Heart left ventricle (tissue), 16 donors: Measurements from ENCODE around the gene MT1A. TPM values are rescaled to one million over a fixed set of nuclear protein-coding genes. Genes with fewer than 3 reads are reported as not detected.

Source experiments
- ATAC-seq, 4 donors: fragments of 200-7000 bp; cut with Tn5 transposase; one replicate each; pipeline ENCODE4 v1.9.1; 2020 to 2022; ENCODE audit warnings: moderate library complexity in 4 of 4, mild to moderate bottlenecking in 3 of 4, moderate number of reproducible peaks in 1 of 4
- DNase-seq, 5 donors: peaks; one replicate each; pipeline ENCODE4 v3.0.0-alpha.2; 2020
- H3K27ac ChIP-seq, 12 donors: fragments of 200-600 bp; sonication (generic) in 4 of 12; one replicate each; pipeline versions ENCODE4 v1.5.0 to v1.8.0; 2016 to 2022; ENCODE audit warnings: mild to moderate bottlenecking in 2 of 12
- H3K27me3 ChIP-seq, 9 donors: fragments of 200-600 bp; sonication (generic) in 2 of 9; one replicate each; pipeline versions ENCODE4 v1.5.1 to v1.8.0; 2016 to 2022; ENCODE audit warnings: mild to moderate bottlenecking in 3 of 9
- H3K36me3 ChIP-seq, 9 donors: fragments of 200-600 bp; sonication (generic) in 2 of 9; one replicate each; pipeline versions ENCODE4 v1.5.0 to v1.8.0; 2018 to 2022; ENCODE audit warnings: mild to moderate bottlenecking in 2 of 9
- H3K4me1 ChIP-seq, 12 donors: fragments of 200-600 bp; sonication (generic) in 4 of 12; one replicate each; pipeline versions ENCODE4 v1.5.0 to v1.8.0; 2016 to 2022; ENCODE audit warnings: mild to moderate bottlenecking in 3 of 12
- H3K4me3 ChIP-seq, 12 donors: fragments of 200-600 bp; sonication (generic) in 4 of 12; one replicate each; pipeline versions ENCODE4 v1.5.0 to v1.8.0; 2017 to 2022; ENCODE audit warnings: mild to moderate bottlenecking in 9 of 12, moderate library complexity in 4 of 12
- H3K9me3 ChIP-seq, 12 donors: fragments of 200-600 bp; sonication (generic) in 4 of 12; one replicate each; pipeline versions ENCODE4 v1.5.0 to v1.8.0; 2016 to 2022; ENCODE audit warnings: mild to moderate bottlenecking in 1 of 12
- POLR2A ChIP-seq, 2 donors: fragments of 450-650 bp; IDR thresholded peaks; one replicate each; pipeline ENCODE4 v1.6.1; 2017; ENCODE audit warnings: antibody characterized with exemption in 2 of 2, mild to moderate bottlenecking in 2 of 2, moderate library complexity in 2 of 2
- WGBS, 4 donors: extraction: QIAGEN DNeasy Blood & Tissue Kit in 2 of 4; methylation state at CpG; one replicate each; pipeline versions ENCODE4 v1.1.5 to v1.1.7; 2013 to 2018; 5-methylcytosine and 5-hydroxymethylcytosine counted together
- intact Hi-C, 10 donors: fragments of 100-400 bp; cut with DNase I; formaldehyde crosslinking; loops; one replicate each; pipeline versions ENCODE4 v1.11.1 to v1.14.2; 2022
- polyA plus RNA-seq, 2 donors: library from polyadenylated mRNA; stranded (reverse); fragments of 200-250 nt; gene quantifications; one replicate each; pipeline ENCODE4 v1.2.3, GENCODE V29; 2013
- total RNA-seq, 9 donors: library from RNA; depleted of rRNA in 2 of 9; stranded (reverse); fragments of >200 nt in 2 of 9; fragmentation: NEBNext Ultra II Directional in 3 of 9; extraction: Animal tissue kit (Norgen Biotek cat#: 25700) in 3 of 9; gene quantifications; one replicate each; pipeline versions ENCODE4 v1.1.0 to v1.2.4, GENCODE V29; 2016 to 2023
- TF ChIP-seq, protein P1 (sequence below), 12 donors: fragments of 200-600 bp; sonication (generic) in 4 of 12; IDR thresholded peaks; one replicate each; pipeline versions ENCODE4 v1.5.0 to v1.8.0; 2018 to 2022; ENCODE audit warnings: antibody characterized with exemption in 12 of 12, mild to moderate bottlenecking in 5 of 12
- donor health status: ischemic (EF 13 %, LVEDD 7.1; RV severe dilation, severe dysfunction).
- donor health status: healthy with polysubstance abuse.
- donor health status: DM: no; HTN: yes; CAD: no.
- donor health status: DM: no; HTN: no; CAD: no.
- donor health status: ischemic (EF 25% LVEDD 6.9; RV normal size, moderate dysfunction).
- donor health status: ischemic (EF 25% LVEDD 5.7; RV mildly dilated, moderate dysfunction).
- donor health status: healthy.
- donor health status: DM: yes; HTN: yes; CAD: no.
- donor health status: ischemic (EF 35%, LVEDD 5.7; RV mildly dilated, moderate dysfunction).
- donor health status: nonischemic (EF 11% LVEDD 7.7; RV severe dilation, severe dysfunction).
- donor health status: DM: yes; HTN: yes; CAD: no.
- donor health status: PGD.
- donor health status: ischemic (EF 29% LVEDD 5.4; RV normal size, mild dysfunction).
- donor health status: nonischemic (EF 23%, LVEDD 6.1; RV moderate dilation, normal function).

MT1A gene
- total and polyA plus RNA-seq, 11 donors, result 0.92 to 43.3 (median 4.0) TPM

DNA sequence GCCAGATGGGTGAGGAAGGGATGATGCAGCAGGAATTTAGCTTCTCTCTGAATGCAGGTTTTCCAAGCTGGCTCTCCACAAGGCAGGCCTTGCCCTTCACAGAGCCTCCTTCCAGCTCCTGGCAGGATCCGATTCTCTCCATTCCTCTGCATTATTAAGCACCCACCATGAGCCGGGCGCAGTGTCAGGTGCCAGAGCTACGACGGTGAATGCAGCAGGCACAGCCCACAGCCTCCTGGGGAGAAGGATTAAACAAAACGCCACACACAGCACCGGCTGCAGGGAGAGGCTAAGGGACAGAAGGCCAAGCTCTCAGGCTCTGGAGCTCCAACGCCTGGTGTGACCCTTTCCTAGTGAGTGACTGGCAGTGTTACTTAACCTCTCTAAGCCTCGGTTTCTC, 37.1 kb upstream of the MT1A start:
- WGBS, 4 donors, result 62 to 73% (median 64%) methylated on average over 9 of the region's 9 CpGs
- intact Hi-C loops, result loop anchor here (2.0 to 10.0 kb wide), 8 partner anchors 25 to 183 kb away; no protein-coding TSS in a partner anchor
- no peak overlapping the region for H3K27ac ChIP-seq
- ATAC-seq (no peak), DNase-seq (no peak)
- TF ChIP-seq, protein P1, sequence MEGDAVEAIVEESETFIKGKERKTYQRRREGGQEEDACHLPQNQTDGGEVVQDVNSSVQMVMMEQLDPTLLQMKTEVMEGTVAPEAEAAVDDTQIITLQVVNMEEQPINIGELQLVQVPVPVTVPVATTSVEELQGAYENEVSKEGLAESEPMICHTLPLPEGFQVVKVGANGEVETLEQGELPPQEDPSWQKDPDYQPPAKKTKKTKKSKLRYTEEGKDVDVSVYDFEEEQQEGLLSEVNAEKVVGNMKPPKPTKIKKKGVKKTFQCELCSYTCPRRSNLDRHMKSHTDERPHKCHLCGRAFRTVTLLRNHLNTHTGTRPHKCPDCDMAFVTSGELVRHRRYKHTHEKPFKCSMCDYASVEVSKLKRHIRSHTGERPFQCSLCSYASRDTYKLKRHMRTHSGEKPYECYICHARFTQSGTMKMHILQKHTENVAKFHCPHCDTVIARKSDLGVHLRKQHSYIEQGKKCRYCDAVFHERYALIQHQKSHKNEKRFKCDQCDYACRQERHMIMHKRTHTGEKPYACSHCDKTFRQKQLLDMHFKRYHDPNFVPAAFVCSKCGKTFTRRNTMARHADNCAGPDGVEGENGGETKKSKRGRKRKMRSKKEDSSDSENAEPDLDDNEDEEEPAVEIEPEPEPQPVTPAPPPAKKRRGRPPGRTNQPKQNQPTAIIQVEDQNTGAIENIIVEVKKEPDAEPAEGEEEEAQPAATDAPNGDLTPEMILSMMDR (IDR thresholded peaks at IDR 0.05), result no peak
- TF ChIP-seq POLR2A (IDR thresholded peaks at IDR 0.05), result no peak
- H3K27me3 ChIP-seq, result peaks cover 0 to 4% (median 0%) of the 10 kb centered on the region in 9 donors
- H3K4me1 ChIP-seq, result peaks cover 0 to 11% (median 4%) of the 10 kb centered on the region in 12 donors
- H3K4me3 ChIP-seq, result no peak overlapping the region
- no peaks in the 10 kb centered on the region for H3K9me3 ChIP-seq
- H3K36me3 ChIP-seq, result no peaks in the 10 kb centered on the region

DNA sequence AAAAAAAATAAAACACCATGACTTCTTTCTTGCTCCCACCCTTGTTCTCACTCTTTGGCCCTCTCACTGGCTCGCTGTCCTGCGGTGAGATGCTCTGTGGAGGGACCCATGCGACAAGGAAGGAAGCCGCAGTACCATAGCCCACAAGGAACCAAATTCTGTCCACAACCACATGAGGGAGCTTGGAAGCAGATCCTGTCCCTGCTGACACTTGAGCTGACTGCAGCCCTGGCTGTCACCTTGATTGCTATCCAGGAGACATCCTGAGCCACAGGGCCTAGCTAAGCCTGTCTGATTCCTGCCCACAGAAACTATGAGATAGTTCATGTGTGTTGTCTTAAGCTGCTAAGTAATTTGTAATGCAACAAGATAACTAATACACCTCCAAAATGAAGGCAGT, 34.9 kb upstream of the MT1A start:
- ATAC-seq (peak in 3 of 4 donors; percentile 12 to 30 (median 29)), DNase-seq (peak in 4 of 5 donors; percentile 57 to 77 (median 64))
- intact Hi-C loops, result loop anchor here in 9 of 10 donors (1.0 to 10.0 kb wide), 8 partner anchors 86 to 181 kb away; no protein-coding TSS in a partner anchor
- Histone ChIP-seq H3K27ac (peak overlapping the region in 2 of 12 donors; percentile 22 to 43), H3K9me3 (no peaks in the 10 kb centered on the region), H3K4me3 (no peak overlapping the region), H3K27me3 (peaks cover 0 to 4% (median 0%) of the 10 kb centered on the region in 9 donors), H3K36me3 (no peaks in the 10 kb centered on the region), H3K4me1 (peaks cover 0 to 31% (median 23%) of the 10 kb centered on the region in 12 donors)
- 23 to 43% (median 31%) methylated on average over 4 of the region's 4 CpGs for WGBS, 4 donors
- TF ChIP-seq, protein P1 (IDR thresholded peaks at IDR 0.05), result peak; percentile 37 to 69 (median 56)
- TF ChIP-seq POLR2A (IDR thresholded peaks at IDR 0.05), result no peak

DNA sequence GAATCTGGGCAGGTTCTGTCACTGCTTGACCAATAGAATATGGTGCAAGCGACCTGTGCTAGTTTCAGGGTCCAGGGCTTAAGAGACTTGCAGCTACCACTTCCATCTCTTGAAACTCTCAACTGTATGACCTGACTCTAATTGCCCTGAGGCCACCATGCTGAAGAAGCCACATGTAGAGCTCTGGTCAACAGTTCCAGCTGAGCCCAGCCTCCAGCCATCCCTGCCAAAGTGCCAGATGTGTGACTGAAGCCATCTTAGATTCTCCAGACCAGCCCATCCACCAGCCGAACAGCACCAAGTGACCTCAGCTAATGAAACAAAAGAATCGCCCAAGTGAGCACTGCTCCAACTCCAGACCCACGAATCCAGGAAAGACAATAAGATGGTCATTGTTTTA, 33.5 kb upstream of the MT1A start:
- DNase-seq, result no peak
- Histone ChIP-seq H3K36me3 (no peaks in the 10 kb centered on the region), H3K27ac (peak overlapping the region in 4 of 12 donors; percentile 91 to 97 (median 96)), H3K4me1 (peaks cover under 1 to 45% (median 34%) of the 10 kb centered on the region in 12 donors), H3K9me3 (no peaks in the 10 kb centered on the region), H3K4me3 (no peak overlapping the region), H3K27me3 (peaks cover 0 to 4% (median 0%) of the 10 kb centered on the region in 9 donors)
- ATAC-seq, result no peak
- intact Hi-C loops, result loop anchor here (5.0 to 10.0 kb wide), 8 partner anchors 37 to 180 kb away; partner anchors contain the start of gene MT1X (in 6 of the 10)
- 77 to 92% (median 90%) methylated on average over 4 of the region's 4 CpGs for WGBS, 4 donors
- TF ChIP-seq POLR2A (IDR thresholded peaks at IDR 0.05), result no peak
- TF ChIP-seq, protein P1 (IDR thresholded peaks at IDR 0.05), result no peak

DNA sequence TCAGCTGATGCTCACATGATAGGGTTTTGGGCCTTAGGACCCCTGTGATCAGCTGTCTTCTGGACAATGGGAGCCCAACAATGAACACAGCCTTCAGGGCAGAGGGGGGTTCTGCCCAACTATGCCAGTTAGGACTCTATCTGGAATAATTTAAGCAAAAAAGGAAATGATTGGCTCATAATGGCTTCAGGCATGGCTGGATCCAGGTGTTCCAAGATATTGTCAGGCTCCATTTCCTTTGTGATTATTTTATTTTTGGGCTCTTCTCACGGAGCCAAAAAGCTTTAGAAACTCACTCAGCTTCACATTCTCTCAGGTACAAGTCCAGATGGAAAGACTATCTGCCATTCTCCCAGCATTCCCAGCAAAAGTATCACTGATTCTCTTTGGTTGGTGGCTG, 33.0 kb upstream of the MT1A start:
- Histone ChIP-seq H3K36me3 (no peaks in the 10 kb centered on the region), H3K4me1 (peaks cover 5 to 50% (median 39%) of the 10 kb centered on the region in 12 donors), H3K27ac (peak overlapping the region in 11 of 12 donors; percentile 86 to 99 (median 96)), H3K27me3 (peaks cover 0 to 4% (median 0%) of the 10 kb centered on the region in 9 donors), H3K9me3 (no peaks in the 10 kb centered on the region), H3K4me3 (no peak overlapping the region)
- ATAC-seq (no peak), DNase-seq (no peak)
- intact Hi-C loops, result loop anchor here in 9 of 10 donors (5.0 to 10.0 kb wide), 5 partner anchors 37 to 179 kb away; partner anchors contain the start of gene MT1X (in 6 of the 9)
- WGBS, 4 donors, result 67 to 88% (median 78%) methylated on average over 1 of the region's 1 CpG
- TF ChIP-seq, protein P1 (IDR thresholded peaks at IDR 0.05), result no peak
- no peak for TF ChIP-seq POLR2A (IDR thresholded peaks at IDR 0.05)
